Right lobe of liver (tissue), 4 donors: ENCODE data around the gene DCST2.

Source experiments
- POLR2A ChIP-seq: fragments of 450-650 bp; IDR thresholded peaks from one replicate; pipeline ENCODE4 v1.6.1; 2017; ENCODE audit warnings: antibody characterized with exemption, mild to moderate bottlenecking
- TF ChIP-seq, protein P1 (sequence below), 4 donors: fragments of 200-600 bp in 3 of 4; fragments of 450-650 bp in 1 of 4; IDR thresholded peaks; one replicate each; pipeline versions ENCODE4 v1.5.1 to v1.8.0; 2016 to 2022; ENCODE audit warnings: antibody characterized with exemption in 4 of 4, mild to moderate bottlenecking in 2 of 4
- donor health status: DM: no; HTN: no; CAD: no.
- donor health status: DM: no; HTN: no; CAD: no.
- donor health status: DM: no; HTN: yes; CAD: no.

DNA sequence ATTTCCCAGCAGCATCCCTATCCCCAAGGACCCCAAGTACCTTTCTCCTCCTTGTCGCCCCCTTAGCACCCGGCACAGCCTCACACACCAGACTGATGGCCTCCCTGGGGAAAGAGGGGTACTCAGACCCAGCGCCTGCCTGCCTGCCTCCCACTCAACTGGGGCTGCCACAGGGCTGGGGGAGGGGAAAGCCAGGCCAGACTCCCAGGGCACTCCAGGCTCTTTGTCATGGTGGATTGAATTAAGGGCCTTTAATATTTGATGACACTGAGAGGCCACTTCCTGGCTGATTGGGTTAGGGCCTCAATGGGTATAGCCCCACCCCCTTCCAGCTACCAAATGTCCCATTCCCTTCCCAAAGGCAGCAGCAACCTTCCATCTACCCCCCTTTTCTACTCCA lies 64.8 kb downstream of the DCST2 start:
- TF ChIP-seq, protein P1, sequence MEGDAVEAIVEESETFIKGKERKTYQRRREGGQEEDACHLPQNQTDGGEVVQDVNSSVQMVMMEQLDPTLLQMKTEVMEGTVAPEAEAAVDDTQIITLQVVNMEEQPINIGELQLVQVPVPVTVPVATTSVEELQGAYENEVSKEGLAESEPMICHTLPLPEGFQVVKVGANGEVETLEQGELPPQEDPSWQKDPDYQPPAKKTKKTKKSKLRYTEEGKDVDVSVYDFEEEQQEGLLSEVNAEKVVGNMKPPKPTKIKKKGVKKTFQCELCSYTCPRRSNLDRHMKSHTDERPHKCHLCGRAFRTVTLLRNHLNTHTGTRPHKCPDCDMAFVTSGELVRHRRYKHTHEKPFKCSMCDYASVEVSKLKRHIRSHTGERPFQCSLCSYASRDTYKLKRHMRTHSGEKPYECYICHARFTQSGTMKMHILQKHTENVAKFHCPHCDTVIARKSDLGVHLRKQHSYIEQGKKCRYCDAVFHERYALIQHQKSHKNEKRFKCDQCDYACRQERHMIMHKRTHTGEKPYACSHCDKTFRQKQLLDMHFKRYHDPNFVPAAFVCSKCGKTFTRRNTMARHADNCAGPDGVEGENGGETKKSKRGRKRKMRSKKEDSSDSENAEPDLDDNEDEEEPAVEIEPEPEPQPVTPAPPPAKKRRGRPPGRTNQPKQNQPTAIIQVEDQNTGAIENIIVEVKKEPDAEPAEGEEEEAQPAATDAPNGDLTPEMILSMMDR (IDR thresholded peaks at IDR 0.05), result no peak
- TF ChIP-seq POLR2A, result no peak
